22Rv1 (cell line): ENCODE data around the gene SZT2.

Source experiments
- CTCF ChIP-seq: fragments of 450-650 bp; IDR thresholded peaks from 2 replicates; pipeline ENCODE4 v1.5.1; 2017; ENCODE audit warnings: mild to moderate bottlenecking
- ZFX ChIP-seq: fragments of 450-650 bp; IDR thresholded peaks from 2 replicates; pipeline ENCODE4 v1.6.1; 2017; ENCODE audit warnings: antibody characterized with exemption, borderline replicate concordance

GRCh38 chr1:43432907-43433306, 43.2 kb downstream of the SZT2 start:
- TF ChIP-seq CTCF (no peak), ZFX (no peak)
